HG02943 (cell line): ENCODE results near the gene RNF115.
"Not testable (repeated sequence)": the region's sequence is repeated elsewhere in the genome, so short reads cannot be mapped to it uniquely, and the experiment has no call there.

ENCODE experiments used
- ATAC-seq: cut with Tn5 transposase; IDR thresholded peaks from one replicate; pipeline ENCODE4 v1.9.1; 2021; ENCODE audit warnings: mild to moderate bottlenecking, low read depth, moderate library complexity; ENCODE audit not compliant: unreplicated experiment

The RNF115 gene

DNA sequence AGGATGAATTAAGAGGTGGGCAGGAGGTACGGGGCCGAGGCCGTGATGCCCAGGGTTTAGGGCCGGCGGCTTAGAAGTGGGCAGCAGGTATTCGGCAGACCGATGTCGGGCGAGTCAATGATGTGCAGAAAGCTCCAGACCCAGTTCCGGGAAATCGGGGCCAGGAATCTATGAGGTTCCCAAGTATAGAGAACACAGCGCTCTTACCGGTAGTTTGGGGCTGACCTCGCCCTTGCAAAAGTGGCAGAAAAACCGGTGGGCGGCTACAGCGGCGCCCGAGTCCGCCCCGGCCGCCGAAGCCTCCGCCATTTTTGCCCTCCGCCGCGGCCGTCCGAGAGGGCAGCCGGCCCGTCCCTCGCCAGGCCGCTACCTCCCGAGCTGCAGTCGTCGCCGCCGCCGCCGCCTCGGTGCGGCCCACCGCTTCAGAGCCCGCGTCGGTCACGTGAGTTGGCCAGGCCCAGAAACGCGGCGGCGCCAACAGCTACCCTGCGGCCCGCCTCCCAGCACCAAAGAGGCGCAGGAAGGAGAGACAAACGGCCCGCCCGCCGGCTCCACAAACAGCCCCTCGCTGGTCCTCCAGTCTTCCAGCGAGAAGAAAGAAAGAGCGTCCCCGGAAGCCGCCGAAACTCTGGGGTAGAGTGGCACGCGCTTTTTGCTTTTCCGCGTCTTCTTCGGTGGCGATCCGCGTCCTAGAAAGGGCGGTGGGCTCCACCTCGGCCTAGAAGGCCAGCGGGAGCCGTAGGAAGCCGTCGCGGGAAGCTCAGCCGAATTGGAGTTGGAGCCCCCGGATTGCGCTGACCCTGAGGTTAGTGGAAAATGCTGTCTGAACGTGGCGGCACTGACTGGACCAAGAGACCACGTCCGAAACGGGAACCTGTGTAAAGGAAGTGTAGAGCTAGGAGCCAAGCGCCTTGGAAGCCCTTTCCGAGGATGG lies at the start of gene RNF115, which contains the start of gene POLR3C:
Gene RNF115, minus strand, starts transcription at position 531 of the 934 bp plus-strand sequence. Its CDS starts 222 bp downstream, at position 309.
Gene POLR3C, plus strand, starts transcription at position 636 of the 934 bp plus-strand sequence. CDS start 1,577 bp downstream, outside the sequence.
- peak; percentile 80 for ATAC-seq

DNA sequence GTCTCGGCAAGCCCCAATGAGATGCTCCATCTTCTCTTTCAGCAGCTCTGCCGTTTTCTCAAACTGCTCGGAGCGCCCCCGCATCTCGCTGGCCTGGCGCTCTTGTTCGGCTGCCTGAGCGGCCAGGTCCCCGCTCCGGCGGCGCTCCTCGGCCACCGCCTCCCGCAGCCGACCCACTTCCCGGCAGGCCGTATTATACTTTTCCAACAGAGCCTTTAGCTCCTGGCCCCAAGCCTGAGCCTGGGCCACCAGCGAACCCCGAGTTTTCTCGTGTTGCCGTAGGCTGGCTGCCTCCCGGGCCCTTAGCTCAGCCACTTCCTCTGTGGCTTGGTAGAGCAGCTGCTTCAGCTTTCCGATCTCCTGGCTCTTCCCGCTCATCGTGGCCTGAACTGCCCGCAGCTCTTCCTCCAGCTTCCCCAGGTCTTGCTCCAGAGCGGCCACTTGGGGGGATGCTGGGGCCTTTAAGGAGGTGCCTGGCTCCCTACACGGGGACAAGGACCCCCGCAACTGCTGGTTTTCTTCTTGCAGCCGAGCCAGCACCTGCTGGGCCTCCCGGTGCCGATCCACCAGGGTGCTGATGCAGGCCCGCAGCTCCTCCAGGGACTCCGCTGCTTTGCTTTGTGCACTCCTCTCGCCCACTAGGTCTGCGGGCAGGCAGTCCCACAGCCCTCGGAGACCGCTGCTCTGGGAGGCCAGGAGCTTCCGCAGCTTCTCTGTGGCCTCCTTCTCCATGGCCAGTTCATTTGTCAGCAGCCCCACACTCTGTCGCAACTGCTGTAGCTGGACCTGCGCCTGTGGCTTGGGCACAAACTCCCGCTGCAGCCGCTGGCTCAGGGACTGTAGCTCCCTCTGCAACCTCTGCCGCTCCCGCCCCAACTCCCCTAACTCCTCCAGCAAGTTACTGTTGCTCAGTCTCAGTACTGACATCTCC lies 48.4 kb upstream of the RNF115 start:
- no peak for ATAC-seq

DNA sequence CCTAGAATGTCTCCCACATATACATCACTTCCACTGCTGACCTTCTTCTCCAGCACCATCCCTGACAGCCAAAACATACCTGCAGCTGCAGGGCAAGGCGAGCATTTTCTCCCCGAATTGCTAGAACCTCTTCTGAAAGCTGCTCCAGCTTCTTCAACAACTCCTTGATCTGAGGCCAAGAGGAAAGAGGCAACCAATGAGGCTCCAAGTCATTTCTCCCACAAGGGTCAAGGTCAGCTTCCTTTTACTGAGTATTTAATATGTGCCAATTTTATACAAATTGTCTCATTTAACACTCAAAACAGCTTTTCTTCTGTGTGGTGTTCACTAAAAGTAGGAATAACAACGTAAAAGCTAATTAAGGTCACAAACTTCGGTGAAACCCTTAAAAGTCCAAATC lies 44.3 kb upstream of the RNF115 start:
- no peak for ATAC-seq

DNA sequence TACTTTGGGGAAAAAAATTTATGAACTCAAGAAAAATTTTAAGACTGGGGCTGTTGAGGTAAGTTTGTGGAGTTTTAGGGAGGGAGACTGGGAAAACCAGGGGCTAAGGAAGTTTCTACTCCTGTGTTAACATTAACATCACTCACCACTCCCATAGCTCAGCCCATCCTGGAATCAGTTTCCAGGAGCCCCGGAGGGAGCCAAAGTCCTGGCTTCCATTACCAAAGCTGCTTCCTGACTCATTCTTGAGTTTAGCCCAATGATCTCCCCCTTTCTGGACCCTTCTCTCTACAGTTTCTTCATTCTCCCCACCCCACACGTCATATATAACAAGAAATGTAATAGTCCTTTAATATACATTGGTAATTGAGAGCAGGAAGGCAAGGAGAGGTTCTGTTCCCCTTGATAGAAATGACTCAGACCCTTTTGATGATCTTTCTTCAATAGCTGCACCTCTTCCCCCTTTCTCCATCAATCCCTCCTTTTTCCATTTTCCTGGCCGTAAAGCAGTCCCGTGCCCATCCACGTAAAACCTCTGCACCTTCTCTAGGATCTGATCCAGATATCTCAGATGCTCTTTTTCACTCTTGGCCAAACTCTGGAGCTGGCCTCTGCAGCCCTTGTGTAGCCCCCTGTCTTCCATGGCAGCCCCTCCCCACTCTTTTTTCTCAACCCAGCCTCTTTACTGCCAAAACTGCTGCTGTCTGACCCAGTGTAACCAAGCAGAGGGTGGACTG lies 39.6 kb upstream of the RNF115 start:
- no peak for ATAC-seq

DNA sequence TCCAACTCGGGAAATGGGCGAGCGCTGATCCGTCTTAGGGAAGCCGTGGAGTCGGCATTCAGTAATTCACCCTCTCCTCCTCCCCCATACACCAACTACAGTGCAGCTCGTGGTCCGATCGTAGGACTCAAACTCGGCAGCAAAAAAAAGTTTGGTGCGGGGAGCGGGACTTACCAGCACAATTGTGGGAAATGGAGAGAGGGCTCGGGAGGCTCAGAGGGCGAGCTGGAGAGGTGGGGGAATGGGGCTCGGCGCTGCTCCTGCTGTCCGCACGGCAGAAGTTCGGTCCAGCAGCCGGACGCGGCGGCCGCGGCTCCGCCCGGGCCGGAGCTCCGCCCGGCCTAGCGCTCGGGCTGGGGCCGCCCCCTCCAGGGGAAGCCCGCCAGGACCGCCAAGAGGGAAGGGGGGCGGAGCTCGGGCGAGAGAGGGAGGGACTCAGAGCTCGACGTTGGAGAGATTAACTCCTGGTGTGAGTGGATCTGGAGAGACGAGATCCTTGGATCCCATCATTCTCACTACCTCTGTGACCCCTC lies 35.7 kb upstream of the RNF115 start:
- peak; percentile 61 for ATAC-seq

DNA sequence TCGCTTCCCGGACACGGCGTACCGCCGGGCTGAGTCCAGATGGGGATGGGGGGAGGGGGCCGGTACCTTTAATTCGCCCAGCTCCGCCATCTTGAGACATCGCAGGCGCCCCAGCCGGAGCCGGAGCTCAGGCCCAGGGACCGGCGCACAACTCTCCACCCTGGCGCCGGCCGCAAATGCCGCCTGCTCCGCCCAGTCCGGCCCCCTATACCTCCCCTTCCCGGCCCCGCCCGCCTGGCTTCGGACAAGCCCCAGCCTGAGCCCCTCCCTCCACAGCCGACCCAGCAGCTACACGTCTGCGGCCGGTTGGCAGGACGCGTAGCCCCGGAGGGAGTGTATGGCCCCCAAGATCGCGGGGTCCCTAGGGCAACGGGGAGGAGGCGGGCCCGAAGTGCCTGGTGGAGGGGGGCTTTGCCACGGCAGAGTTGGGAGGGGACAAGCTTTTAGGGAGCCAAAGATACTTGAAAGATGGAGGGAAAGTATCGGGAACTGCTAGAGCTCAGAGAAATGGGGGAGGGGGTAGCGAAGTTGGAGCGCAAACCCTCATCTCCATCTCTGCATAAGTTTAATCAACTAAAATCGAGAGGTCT lies 35.1 kb upstream of the RNF115 start, which contains the start of gene PIAS3:
Gene PIAS3, minus strand, starts transcription at position 181 of the 590 bp plus-strand sequence. Its CDS starts 91 bp downstream, at position 90.
- ATAC-seq, result peak; percentile 75

DNA sequence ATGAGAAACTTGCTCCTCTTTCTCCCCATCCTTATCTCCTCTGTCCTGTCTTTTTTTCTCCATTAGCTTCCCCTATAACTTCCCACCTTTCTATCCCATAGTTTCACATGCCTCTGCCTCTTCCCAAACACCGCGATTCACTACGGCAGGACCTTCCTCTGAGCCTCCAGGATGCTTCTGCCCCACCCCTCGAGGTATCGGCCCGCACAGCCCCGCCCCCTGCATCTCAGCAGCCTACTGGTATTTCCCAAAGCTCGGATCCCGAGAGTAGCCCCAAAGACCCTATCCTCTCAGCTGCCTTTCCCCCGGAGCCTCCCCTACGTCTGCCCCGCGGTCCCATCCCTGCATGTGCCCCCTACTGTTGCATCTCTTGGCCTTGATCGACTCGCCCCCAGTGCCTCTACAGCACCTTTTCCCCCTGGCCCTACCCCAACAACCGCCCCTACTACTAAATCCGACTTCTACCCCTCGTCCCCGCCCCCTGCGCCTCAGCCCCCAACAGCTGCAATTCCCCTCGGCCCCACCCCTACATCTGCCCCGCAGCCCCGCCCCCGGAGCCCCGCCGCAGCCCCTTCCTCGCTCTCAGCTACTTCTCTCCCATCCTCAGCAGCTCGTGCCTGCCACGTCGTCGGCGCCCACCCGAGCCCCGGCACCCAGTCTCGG lies 34.5 kb upstream of the RNF115 start:
- ATAC-seq, result no peak

DNA sequence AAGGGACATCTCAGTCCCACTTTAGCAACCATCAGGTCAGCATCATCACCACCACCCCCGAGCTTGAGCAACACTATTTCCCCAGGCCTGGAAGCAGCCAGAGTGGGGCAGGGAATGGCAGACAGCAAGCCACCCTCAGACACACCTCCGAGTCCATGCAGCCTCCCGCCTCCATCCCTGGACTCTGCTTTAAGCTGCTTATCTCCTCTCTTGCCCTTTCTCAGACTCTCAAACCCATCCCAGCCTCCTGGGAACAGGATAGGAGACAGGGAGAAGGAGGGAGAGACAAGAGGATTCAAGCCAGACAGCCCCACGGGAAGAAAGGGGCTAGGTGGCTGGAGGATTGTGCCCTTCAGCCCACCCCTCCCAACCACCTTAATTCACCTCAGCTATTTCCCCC lies 33.3 kb upstream of the RNF115 start:
- ATAC-seq, result no peak

DNA sequence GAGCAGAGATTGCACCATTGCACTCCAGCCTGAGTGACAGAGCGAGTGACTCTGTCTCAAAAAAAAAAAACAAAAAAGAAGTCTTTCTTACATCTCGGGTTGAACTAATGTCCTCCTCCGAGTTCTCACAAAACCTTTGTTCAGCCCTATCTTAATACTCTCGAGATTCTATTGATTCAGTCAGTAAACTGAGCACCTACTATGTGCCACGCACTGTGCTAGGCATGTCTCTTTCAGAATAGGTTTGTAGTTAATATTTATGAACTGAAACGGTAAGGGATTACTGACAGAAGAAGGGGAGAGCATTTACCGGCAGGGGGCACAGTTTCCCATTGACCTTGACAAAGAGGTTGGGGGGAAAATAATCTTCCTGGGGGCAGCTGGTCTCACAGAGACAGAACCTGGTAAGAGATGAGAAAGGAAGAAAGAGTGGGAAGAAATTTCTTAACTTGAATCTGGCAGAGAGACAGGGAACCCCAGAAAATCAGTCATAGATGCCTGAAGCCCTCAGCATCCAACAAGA lies 31.6 kb upstream of the RNF115 start:
- ATAC-seq, result no peak

DNA sequence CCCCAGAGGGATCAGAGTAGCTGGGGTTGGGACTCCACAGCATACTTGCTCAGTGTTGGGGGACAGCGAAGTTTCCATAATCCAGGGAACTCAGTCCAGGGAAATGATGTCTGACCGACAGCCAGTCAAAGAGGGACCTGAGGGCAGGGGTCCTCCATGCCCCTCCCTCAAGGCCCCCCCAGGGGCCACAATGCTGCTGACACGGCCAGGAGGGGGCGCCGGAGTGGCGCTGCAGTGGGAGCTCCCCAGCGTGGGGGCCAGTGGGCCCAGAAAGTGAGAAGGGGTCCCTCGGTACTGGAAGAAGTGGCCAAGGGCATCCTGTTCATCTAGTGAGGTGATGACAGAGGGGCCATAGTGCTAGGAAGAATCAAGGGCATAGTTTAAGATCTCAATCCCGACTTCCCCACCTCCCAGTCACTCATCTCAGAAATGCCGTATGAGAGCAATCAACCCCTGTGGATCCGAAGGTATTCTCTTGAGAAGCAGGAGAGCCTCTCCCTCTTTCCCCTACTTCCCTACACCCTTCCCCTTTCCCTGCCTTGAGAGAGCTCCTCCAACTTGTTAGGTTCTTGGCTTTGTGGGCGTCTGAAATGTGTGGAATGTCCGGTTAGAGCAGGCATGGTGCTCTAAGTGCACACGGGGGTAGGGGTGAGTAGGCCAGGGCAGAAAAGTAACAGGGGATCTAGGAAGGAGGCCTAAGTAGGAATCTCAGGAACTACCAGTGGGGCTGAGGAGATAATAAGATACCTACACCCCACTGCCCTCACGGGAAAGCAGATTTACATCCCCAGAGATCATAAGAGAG lies 25.7 kb upstream of the RNF115 start:
- ATAC-seq, result no peak

DNA sequence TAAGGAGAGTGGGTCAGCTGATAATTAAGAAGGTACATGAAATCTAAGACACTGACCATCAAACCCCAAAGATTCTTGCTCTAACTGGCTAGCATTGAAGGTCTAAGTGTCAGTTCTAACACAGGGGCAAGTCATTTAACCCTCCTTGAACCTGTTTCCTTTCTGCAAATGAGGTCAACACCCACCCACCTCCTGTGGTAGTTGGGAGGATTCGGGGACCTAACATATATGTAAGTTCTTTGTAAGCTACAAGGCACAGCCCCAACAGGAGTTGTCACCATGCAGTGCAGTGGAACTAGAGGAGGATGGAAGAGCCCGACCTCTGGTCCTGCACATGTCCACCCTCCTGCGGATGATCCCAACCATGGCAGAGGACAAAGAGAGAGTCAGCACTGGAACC lies 23.9 kb upstream of the RNF115 start:
- no peak for ATAC-seq

DNA sequence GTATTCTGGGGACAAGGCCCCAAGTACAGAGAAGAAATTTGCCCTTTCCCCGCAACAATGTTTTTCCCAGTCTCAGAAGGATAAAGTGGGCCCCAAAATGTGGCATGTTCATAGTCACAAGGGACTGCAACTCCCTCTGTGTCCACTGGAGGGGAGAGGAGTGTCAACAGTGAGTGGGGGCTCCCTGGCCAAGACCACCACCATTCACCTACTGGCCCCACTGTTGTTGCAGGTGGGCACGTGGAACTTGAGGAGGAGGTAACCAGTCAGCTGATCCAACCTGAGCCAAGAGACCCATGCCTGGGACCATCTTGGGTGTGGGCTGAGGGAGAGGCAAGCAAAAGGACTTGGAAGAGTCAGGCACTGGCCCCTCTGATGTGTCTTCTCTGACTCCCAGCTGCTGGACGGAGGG lies 22.3 kb upstream of the RNF115 start:
- ATAC-seq, result no peak

DNA sequence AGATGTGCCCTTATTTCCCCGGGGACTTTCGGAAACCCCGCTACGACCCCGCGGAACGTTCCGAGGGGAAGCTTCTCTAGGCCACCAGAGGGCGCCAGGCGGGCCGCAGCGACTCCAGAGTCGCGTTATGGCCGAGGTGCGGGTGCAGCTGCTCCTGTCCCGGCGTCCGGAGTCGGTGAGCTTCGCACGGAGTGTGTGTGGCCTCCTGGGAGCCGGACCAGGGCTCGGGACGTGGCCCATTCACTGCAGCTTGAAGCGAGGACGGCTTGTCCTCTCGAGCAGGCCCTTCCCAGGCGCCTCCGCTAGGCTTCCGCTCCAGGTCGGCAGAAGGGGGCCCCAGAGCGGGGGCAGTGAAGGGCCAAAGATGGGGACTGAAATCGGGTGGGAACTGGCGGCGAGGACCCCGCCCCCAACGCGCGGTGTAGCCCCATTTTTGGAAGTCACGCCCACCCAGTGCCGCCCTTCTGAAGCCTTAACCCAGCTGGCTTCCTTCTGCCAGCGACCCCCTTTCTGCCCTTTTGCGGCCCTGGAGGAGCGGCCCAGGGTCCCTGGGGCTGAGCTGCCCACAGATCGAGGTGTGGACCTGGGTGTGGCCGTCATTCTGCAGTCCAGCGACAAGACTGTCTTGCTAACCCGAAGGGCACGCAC lies 21.7 kb upstream of the RNF115 start, which contains the start of gene NUDT17:
Gene NUDT17, plus strand, starts transcription at position 117 of the 648 bp plus-strand sequence. Its CDS starts 11 bp downstream, at position 128.
- peak; percentile 53 for ATAC-seq

DNA sequence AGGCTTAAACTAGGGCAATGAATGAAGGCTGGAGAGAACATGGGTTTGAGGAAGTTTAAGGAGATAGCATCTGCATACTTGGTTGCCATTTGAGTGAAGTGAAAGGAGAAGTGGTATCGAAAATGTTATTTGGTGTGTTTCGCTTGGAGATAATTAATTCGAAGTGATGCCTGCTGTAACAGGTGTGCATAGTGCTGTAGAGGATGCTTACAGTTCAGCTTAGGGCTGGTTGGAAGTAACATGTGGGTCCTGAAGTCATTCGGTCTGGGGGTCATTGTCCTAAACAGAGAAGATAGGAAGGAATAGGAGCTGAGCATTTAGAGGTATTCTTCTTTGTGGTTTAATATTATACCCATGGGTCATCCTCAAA lies 21.2 kb upstream of the RNF115 start:
- ATAC-seq, result peak; percentile 63

DNA sequence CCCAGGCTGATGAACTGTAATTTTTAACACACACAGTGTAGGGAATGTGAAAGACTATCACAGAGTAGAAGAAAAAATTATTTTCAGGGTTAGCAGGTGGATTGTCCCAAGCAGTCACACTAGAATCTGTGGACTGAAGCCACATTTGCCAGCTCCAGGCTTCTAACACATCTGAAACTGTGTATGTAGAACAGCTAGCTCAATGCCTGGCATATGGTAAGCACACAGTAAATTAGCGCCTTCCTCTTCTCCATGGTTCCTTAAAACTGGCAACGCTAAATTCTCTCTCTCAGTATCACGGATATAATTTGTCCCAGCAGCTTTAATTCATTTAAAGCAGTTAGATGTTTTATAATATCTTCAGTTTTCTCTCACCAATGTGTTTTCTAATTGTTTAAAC lies 19.1 kb upstream of the RNF115 start:
- ATAC-seq, result no peak

DNA sequence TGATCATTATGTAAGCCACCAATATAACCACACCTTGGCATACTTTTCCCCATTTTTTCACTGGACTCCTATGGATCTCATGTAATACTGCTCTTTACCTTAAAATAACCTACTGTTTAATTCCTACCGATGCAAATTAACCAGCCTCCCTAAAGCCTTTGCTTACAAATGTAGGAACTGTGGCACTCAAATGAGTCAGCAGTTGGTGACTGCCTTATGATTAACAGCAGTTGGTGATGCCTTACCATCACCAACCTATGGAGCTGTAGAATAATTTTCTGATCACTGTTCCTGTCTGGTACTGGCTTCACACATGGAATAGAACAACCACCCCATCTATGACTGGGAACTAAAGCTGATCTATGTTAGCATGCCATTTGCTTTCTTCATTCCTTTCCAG lies 13.8 kb upstream of the RNF115 start:
- no peak for ATAC-seq

DNA sequence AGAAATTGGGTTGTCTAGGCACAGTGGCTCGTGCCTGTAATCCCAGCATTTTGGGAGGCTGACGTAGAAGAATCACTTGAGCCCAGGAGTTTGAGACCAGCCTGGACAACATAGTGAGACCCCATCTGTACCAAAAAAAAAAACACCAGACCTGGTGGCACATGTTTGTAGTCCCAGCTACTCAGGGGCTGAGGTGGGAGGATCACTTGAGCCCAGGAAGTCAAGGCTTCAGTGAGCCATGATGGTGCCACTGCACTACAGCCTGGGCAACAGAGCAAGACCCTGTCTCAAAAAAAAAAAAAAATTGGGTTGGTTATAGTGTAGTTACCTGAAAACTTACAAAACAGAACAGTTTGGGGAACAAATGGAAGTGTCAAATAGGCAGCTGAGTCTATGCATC lies 6.9 kb upstream of the RNF115 start:
- ATAC-seq, result not testable (repeated sequence)
